Mononuclear cell (primary cell): Measurements from ENCODE around the gene DIAPH2. TPM values are rescaled to one million over a fixed set of nuclear protein-coding genes. Genes with fewer than 3 reads are reported as not detected.

Experiments used
- H3K27me3 ChIP-seq: 2 replicates; pipeline ENCODE4 v1.6.0; 2011; ENCODE audit warnings: low read length, control low read depth; ENCODE audit not compliant: insufficient read depth
- H3K4me1 ChIP-seq: 2 replicates; pipeline ENCODE4 v1.5.1; 2011; ENCODE audit warnings: mild to moderate bottlenecking, low read length, control low read depth; ENCODE audit not compliant: insufficient read depth
- H3K4me3 ChIP-seq: 2 replicates; pipeline ENCODE4 v1.5.1; 2011; ENCODE audit warnings: mild to moderate bottlenecking, low read length, moderate library complexity
- H3K9me3 ChIP-seq: 2 replicates; pipeline ENCODE4 v1.5.1; 2011; ENCODE audit warnings: low read depth, mild to moderate bottlenecking, control low read depth, low read length
- total RNA-seq: library from RNA; depleted of rRNA; stranded (reverse); fragments of >200 nt; gene quantifications from one replicate; pipeline ENCODE4 v1.2.3, GENCODE V29; 2012

The DIAPH2 gene
- total RNA-seq, 1 donor: 31.0 TPM

DNA sequence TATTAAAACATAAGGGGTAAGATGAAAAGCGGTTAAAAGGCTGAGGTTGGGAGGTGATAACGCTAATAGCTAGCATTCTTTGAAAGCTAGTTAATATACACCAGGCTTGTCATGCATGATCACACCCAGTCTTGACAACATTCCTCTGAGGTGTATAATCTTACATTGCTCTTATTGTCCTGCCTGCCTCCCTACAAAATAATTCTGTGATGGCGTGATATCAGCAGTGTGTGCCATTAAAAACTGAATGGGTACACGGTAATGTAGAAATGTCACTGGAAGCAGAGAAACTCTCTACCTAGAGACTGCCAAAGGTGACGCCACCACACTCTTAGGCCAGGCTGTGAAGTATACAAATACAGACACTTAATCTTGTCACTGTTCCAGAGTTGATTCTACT lies 68.1 kb downstream of the DIAPH2 start:
- no peaks in the 10 kb centered on the region for H3K9me3 ChIP-seq
- no peak overlapping the region for H3K4me3 ChIP-seq
- H3K27me3 ChIP-seq: no peaks in the 10 kb centered on the region
- no peaks in the 10 kb centered on the region for H3K4me1 ChIP-seq

DNA sequence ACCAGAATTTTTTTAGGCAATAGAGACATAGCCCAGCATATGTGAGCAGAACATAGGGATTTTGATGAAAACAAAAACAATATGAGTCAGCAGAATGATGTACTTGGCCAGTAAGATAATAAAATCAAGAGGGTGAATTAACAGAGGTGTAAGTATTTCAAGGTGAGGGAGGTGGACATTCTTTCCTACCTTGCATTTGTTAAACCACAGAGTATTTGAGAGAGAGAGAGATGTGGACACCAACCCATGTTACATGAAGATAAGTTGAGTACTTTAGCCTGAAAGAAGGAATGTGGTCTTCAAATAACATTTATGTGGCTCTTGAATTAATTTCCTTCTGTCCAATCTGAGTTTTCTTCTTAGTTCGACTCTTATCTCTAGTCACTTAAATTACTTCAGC lies 68.6 kb downstream of the DIAPH2 start:
- Histone ChIP-seq H3K27me3 (no peaks in the 10 kb centered on the region), H3K9me3 (no peaks in the 10 kb centered on the region), H3K4me3 (no peak overlapping the region), H3K4me1 (no peaks in the 10 kb centered on the region)

DNA sequence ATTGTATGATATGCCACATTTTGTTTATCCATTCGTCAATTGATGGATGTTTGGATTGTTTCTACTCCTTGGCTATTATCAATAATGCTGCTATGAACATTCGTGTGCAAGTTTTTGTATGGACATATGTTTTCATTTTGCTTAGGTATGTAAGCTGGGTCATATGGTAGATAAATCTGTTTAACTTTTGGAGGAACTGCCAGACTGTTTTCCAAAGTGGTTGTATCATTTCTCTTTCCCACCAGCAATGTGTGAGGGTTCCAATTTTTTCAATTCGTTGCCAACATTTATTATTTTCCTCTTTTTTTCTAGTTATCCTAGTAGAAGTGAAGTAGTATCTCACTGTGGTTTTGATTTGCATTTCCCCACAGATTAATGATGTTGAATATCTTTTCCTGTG lies 71.8 kb downstream of the DIAPH2 start:
- no peak overlapping the region for H3K4me3 ChIP-seq
- H3K9me3 ChIP-seq: no peaks in the 10 kb centered on the region
- H3K27me3 ChIP-seq: no peaks in the 10 kb centered on the region
- no peaks in the 10 kb centered on the region for H3K4me1 ChIP-seq

DNA sequence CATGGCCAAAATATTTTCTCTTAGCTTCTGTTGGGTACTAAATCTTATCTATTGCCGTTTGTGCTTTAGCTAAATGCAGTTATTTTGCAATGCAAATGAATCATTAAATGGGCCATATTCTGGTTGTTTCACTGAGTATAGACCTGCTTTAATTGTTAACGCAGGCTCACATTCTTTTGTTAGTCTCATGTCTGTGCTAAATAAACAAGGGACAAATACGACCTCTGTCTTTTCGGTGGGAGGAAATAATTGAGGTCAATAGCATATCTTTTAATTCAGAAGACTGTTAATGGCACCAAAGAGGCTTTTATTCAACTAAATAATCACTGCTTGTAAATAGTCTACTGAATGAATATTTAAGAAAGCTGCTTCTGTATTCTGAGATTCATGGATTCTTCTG lies 76.9 kb downstream of the DIAPH2 start:
- Histone ChIP-seq H3K27me3 (no peaks in the 10 kb centered on the region), H3K4me3 (no peak overlapping the region), H3K4me1 (no peaks in the 10 kb centered on the region), H3K9me3 (no peaks in the 10 kb centered on the region)

DNA sequence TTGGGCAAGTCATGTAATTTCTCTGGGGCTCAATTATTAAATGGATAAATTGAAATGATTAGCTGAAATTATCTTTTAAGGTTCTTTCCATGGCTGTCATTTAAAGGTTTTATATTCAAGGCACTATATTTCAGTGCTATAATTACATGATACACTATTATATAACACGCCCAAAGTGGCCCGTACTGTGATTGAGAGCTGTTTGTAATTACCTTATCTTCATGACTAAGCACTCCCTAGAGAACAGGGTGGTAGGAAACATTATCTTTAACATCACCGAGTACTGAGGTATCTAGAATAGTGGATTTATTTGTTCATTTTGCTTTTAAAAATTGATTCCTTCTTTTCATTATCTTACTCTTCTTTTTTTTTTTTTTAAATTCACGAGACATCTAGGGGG lies 79.0 kb downstream of the DIAPH2 start:
- Histone ChIP-seq H3K9me3 (no peaks in the 10 kb centered on the region), H3K27me3 (no peaks in the 10 kb centered on the region), H3K4me3 (no peak overlapping the region), H3K4me1 (no peaks in the 10 kb centered on the region)

DNA sequence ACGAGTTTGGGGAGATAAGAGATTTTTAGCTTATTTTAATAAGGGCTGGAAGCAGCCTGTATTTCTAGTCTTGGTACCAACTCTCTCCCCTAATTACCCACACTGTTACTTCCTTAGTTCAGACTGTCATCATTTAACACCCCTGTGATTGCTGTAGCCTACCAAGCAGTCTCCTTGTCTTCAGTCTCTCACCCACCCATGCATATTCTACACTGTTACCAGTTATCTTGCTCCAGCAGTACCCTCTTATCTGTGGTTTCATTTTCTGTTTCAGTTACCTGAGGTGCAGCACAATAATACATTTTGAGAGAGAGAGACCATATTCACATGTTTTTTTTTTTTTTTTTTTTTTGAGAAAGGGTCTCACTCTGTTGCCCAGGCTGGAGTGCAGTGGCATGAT lies 80.2 kb downstream of the DIAPH2 start:
- H3K4me3 ChIP-seq: no peak overlapping the region
- no peaks in the 10 kb centered on the region for H3K9me3 ChIP-seq
- H3K4me1 ChIP-seq: no peaks in the 10 kb centered on the region
- no peaks in the 10 kb centered on the region for H3K27me3 ChIP-seq

DNA sequence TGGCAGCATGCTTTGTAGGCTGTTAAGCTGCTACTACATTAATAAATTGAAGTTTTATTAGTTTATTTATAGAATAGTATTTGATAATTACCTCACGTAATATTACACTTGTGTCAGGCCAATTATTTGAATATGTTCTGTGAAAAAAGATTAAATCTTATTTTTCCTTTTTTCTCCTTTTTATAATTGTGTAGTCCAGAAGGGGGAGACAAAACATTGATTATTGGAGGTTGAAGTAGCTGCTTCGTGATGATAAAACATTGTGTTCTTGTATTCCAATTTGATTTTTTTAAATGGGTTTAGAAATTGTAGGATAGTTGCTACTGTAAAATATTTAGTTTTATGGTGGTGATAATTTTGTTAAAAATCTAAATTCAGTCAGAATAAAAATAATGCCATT lies 85.7 kb downstream of the DIAPH2 start:
- no peaks in the 10 kb centered on the region for H3K9me3 ChIP-seq
- no peak overlapping the region for H3K4me3 ChIP-seq
- H3K4me1 ChIP-seq: no peaks in the 10 kb centered on the region
- no peaks in the 10 kb centered on the region for H3K27me3 ChIP-seq

DNA sequence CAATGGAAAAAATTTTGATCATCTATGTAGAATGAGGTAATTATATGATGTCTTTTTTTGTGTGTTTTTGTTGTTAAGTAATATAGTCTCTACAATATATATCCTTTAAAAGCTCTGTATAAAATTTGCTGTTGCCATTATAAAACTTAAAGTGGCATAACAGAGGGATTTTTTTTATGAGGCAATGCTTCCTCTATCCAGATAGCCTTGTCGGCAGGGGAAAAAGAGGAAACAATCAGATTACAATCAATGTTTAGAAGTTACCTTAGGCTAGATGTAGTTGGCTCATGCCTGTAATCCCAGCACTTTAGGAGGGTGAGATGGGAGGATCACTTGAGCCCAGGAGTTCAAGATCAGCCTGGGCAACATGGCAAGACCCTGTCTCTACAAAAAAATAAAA lies 86.8 kb downstream of the DIAPH2 start:
- Histone ChIP-seq H3K27me3 (no peaks in the 10 kb centered on the region), H3K4me1 (no peaks in the 10 kb centered on the region), H3K4me3 (no peak overlapping the region), H3K9me3 (no peaks in the 10 kb centered on the region)

DNA sequence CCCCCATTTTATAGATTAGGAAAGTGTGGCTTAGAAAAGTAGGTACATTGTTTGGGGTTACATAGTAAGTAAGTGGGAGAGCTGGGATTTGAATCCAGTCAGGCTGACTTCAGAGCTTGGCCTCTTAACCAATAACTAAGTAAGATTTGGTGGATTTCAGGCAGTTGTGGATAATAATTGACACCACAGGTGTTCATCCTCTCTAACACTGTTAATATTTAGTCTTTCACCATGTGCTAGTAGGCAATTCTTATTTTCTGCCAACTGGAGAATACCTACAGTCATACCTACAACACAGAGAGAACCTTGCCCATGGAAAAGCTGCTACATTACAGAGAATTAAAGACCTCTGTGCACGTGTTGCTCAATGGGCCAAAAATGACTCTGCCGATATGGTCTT lies 89.5 kb downstream of the DIAPH2 start:
- Histone ChIP-seq H3K27me3 (no peaks in the 10 kb centered on the region), H3K4me1 (no peaks in the 10 kb centered on the region), H3K4me3 (no peak overlapping the region), H3K9me3 (no peaks in the 10 kb centered on the region)

DNA sequence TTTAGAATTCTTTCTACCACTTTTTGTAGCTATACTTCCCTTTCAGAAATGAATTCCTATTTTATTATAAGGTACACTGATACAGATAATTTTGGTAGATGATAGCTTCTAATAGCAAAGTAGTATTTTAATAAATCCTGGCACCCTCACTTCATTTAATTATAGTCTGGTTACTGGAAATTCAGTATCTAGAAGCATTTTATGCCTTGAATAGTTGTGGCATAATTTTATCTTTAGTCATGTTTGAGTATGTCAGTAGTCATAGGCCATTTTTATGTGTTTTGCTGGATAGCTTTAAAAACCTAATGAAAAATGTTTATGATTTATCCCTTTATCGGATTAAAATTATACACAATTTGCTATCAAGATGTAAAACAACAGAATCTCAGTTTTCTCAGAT lies 92.3 kb downstream of the DIAPH2 start:
- H3K4me3 ChIP-seq: no peak overlapping the region
- no peaks in the 10 kb centered on the region for H3K27me3 ChIP-seq
- no peaks in the 10 kb centered on the region for H3K4me1 ChIP-seq
- H3K9me3 ChIP-seq: no peaks in the 10 kb centered on the region

DNA sequence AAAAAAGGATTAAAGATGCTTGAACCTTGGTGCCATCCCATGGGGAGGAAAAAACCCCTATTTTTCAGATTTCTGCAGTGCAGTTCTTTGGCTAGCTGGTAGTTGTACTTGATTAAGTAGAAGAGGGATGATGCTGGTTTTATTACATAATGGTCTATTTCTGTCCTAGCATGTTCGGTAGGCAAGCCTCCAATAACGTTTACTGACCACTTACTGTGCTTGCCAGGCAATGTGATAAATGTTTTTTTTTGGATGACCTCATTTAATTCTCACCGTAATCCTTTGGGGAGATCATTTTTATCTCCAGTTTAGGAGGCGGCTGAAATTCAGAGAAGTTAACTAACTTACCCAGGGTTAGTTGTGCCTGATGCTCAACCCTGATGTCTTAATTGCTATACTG lies 106.9 kb downstream of the DIAPH2 start:
- H3K27me3 ChIP-seq: no peaks in the 10 kb centered on the region
- no peaks in the 10 kb centered on the region for H3K4me1 ChIP-seq
- no peaks in the 10 kb centered on the region for H3K9me3 ChIP-seq
- no peak overlapping the region for H3K4me3 ChIP-seq

DNA sequence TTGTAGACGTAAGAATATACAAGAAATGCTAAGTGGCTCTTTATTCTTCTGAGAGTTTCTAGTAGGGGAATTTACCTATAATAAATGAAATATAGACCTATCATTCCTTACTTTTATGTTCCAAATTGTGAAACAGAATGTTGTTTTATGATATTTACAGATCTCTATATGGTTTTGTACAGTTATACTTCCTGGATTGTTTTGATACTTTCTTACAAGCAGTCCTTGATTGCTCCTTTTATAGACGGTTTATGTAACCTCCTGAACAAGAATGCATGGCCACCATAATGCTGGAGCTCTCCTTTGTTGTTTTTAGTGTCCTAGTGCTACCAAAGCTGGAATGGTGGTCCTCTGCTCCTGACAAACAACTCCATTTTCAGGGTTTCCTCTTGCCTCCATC lies 107.4 kb downstream of the DIAPH2 start:
- no peaks in the 10 kb centered on the region for H3K9me3 ChIP-seq
- H3K4me3 ChIP-seq: no peak overlapping the region
- no peaks in the 10 kb centered on the region for H3K4me1 ChIP-seq
- H3K27me3 ChIP-seq: no peaks in the 10 kb centered on the region

DNA sequence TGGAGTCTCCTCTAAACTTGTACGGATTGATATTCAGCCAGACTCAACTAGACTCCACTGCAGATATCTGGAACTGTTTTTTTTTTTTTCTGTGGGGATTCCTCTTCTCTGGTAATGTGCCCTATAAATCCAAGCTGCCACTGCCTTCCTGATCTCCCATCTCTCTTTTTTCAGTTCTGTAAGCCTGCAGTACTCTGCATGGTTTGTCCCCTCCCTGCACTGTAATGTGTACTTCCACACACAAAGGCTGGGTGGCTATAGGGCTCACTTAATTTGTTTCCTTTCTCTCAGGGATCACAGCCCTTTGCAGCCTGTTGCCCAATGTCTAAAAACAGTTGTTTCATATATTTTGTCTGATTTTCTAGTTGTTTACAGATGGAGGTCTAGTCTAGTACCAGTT lies 114.3 kb downstream of the DIAPH2 start:
- no peaks in the 10 kb centered on the region for H3K27me3 ChIP-seq
- no peak overlapping the region for H3K4me3 ChIP-seq
- H3K4me1 ChIP-seq: no peaks in the 10 kb centered on the region
- H3K9me3 ChIP-seq: no peaks in the 10 kb centered on the region

DNA sequence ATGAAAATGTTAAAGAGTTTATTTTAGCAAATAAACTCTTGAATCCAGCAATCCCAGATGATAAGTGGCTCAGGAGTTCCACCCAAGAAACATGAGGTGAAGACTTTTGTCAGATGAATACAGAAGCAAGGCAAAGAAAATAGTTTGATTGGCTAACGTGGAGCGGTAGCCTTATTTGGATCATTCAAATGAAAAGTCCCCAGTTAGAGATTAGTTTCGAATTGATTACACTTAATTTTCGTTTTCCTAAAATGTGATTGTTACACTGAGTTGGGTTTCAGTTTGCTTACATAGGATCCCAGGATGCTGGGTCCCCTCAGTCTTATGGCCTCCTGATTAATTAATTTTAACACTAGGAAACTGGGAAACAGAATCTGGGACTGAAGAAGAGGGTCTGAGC lies 122.7 kb downstream of the DIAPH2 start:
- Histone ChIP-seq H3K4me3 (no peak overlapping the region), H3K9me3 (no peaks in the 10 kb centered on the region), H3K27me3 (no peaks in the 10 kb centered on the region), H3K4me1 (no peaks in the 10 kb centered on the region)

DNA sequence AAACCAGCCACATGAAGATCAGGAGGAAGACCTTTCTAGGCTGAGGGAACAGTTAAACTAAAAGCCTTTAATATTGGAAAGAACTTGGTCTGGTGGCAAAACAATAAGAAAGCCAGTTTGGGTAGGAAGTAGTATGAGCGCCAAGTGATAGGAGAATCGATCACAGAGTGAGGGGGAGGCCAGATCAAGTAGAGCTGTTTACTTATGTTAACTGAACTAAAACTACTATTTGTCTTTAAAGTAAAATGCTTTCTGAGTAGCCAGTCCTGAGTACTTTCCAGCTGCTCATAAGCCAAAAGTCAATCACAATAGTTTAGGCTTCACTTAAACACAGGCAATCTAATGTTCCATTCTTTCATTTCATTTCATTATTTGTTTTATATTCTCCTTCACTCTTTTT lies 136.3 kb downstream of the DIAPH2 start:
- Histone ChIP-seq H3K4me1 (no peaks in the 10 kb centered on the region), H3K27me3 (no peaks in the 10 kb centered on the region), H3K4me3 (no peak overlapping the region), H3K9me3 (no peaks in the 10 kb centered on the region)

DNA sequence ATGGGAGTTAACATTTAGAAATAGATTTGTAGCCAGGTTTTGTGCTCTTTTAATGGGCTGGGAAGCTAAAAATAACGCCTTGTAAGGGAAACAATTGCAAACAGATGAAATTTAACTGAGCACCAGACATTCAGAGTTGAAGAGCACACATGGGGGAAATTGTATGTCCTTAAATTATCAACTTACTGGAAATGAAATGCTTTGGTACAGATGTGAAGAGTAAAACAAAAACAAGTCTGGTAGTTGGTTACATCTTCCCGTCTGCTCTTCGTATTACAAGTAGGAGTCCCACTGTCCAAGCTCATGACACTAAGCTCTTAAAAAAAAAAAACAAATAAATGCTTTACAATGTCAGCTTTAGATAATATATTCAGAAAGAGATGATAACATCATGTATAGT lies 139.5 kb downstream of the DIAPH2 start:
- Histone ChIP-seq H3K9me3 (no peaks in the 10 kb centered on the region), H3K27me3 (no peaks in the 10 kb centered on the region), H3K4me3 (no peak overlapping the region), H3K4me1 (no peaks in the 10 kb centered on the region)

DNA sequence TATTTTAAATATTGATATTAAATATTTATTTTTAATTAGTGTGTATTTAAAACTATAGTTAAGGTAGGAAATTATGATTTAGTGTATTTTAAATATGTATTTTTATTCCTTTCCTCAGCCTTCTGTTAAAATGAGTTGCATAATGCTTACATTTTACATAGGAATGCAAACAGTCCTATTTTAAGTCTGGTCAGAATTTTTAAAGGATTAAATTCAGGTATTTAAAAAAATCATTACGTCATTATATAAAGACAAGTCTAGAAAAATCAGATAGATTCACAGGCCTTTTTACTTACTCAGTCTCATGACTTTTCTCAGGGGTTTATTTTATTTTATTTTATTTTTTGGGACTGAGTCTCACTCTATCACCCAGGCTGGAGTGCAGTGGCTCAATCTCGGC lies 148.7 kb downstream of the DIAPH2 start:
- H3K4me3 ChIP-seq: no peak overlapping the region
- no peaks in the 10 kb centered on the region for H3K27me3 ChIP-seq
- H3K4me1 ChIP-seq: no peaks in the 10 kb centered on the region
- H3K9me3 ChIP-seq: no peaks in the 10 kb centered on the region
